Effector CD4-positive, alpha-beta T cell (primary cell): Measurements from ENCODE around the gene HJURP.

Source experiments
- DNase-seq: peaks from one replicate; pipeline ENCODE4 v3.0.0-alpha.2; 2020

HJURP gene

GRCh38 chr2:233791151-233791882 is 63.0 kb downstream of the HJURP start:
- DNase-seq = no peak

DNA sequence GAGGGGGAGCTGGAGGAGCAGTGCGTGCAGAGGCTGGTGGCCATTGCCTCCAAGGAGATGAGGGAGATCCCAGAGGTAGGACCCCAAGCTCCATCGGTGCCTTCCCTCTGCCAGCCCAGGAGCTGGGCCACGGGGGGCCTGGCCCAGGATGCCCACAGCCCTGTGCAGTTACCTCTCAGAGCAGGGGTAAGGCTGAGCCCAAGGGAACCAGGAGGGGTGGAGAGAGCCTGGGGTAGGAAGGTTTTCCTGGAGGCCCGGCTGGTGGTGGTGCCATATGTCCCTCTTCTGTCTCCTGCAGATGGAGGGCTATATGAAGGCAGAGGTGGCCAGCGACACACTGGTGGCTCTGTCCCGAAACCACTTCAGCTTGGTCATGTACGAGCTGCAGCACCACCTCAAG is 64.8 kb downstream of the HJURP start:
- no peak for DNase-seq
